ENCODE measurements around the gene G0S2. TPM values are rescaled to one million over a fixed set of nuclear protein-coding genes. Genes with fewer than 3 reads are reported as not detected.
A peak's percentile ranks its signal among the peaks of the same experiment; 100 is the strongest.

G0S2 gene
- total and polyA plus RNA-seq, 9 of the 15 experiments (the other 6 are each of a cell fraction or from before 2014, with no cell fraction given): 0.18 to 65.6 (median 11.4) TPM

DNA sequence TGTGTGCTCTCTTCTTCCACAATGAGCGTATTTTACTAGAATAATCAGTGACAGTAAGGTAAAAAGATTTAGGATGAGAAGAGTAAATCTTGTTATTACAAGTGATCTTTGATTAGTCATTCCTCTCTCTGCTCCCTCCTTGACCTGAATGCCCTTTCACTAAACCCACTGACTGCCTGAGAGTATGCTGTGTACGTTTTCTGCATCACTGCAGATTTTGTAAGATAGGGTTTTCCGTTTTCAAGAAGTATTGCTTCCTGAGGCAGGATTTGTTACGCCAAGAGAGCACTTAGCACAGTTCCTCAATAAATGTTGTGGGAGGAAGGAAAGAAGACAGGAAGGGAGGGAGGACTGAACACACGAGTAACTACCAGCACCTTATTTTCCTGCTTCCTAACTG, 15.3 kb upstream of the G0S2 start (continued):
- 0 out of 4 replicates have a peak, but pooled peaks of 1 of the 2 experiments have one; percentile 42 for TF ChIP-seq ZNF318 (IDR thresholded peaks at IDR 0.05; ENCODE audit: borderline replicate concordance in 1 of 2, low read depth in 1 of 2)
- no peak for TF ChIP-seq NFIX (CRISPR knock-in tag; IDR thresholded peaks at IDR 0.05; ENCODE audit: low read depth)
- peak; percentile 50; the same call in 1 of the 2 replicates for TF ChIP-seq C11orf30 (IDR thresholded peaks at IDR 0.05; ENCODE audit: low read depth)
- TF ChIP-seq NR2C1 (IDR thresholded peaks at IDR 0.05): no peak
- peak; percentile 40; the same call in 1 of the 2 replicates for TF ChIP-seq NR2C1 (tag; IDR thresholded peaks at IDR 0.05)
- no peak for TF ChIP-seq GMEB1 (CRISPR knock-in tag; IDR thresholded peaks at IDR 0.05)
- TF ChIP-seq BRCA1 (IDR thresholded peaks at IDR 0.05): no peak
- no peak for TF ChIP-seq BRCA1 (CRISPR knock-in tag; IDR thresholded peaks at IDR 0.05)
- no peak for TF ChIP-seq KAT8 (IDR thresholded peaks at IDR 0.05; ENCODE audit: low read depth)
- no peak for TF ChIP-seq PHF21A (IDR thresholded peaks at IDR 0.05; ENCODE audit: borderline replicate concordance, low read depth)
- TF ChIP-seq ZNF239 (CRISPR knock-in tag; IDR thresholded peaks at IDR 0.05): no peak
- no peak for TF ChIP-seq TARDBP (IDR thresholded peaks at IDR 0.05)
- TF ChIP-seq POLR2A (conservative IDR thresholded peaks at IDR 0.05): no peak
- TF ChIP-seq, protein P1, sequence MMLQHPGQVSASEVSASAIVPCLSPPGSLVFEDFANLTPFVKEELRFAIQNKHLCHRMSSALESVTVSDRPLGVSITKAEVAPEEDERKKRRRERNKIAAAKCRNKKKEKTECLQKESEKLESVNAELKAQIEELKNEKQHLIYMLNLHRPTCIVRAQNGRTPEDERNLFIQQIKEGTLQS (IDR thresholded peaks at IDR 0.05): peak; percentile 32; the same call in 1 of the 2 replicates
- TF ChIP-seq, protein P1 (CRISPR knock-in tag; conservative IDR thresholded peaks at IDR 0.05): no peak
- no peak for TF ChIP-seq NR4A1 (CRISPR knock-in tag; IDR thresholded peaks at IDR 0.05)
- no peak for TF ChIP-seq NR4A1 (tag; IDR thresholded peaks at IDR 0.05)
- TF ChIP-seq MAFG (tag; conservative IDR thresholded peaks at IDR 0.05): peak; percentile 48; the same call in 1 of the 2 replicates
- TF ChIP-seq, protein P2, sequence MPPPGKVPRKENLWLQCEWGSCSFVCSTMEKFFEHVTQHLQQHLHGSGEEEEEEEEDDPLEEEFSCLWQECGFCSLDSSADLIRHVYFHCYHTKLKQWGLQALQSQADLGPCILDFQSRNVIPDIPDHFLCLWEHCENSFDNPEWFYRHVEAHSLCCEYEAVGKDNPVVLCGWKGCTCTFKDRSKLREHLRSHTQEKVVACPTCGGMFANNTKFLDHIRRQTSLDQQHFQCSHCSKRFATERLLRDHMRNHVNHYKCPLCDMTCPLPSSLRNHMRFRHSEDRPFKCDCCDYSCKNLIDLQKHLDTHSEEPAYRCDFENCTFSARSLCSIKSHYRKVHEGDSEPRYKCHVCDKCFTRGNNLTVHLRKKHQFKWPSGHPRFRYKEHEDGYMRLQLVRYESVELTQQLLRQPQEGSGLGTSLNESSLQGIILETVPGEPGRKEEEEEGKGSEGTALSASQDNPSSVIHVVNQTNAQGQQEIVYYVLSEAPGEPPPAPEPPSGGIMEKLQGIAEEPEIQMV (tag; conservative IDR thresholded peaks at IDR 0.05; ENCODE audit: low read depth): no peak

Data from K562 (cell line).